ENCODE data around the gene RSRP1.

The RSRP1 gene

GRCh38 chr1:25217598-25218232, 29.5 kb downstream of the RSRP1 start:
- no peak for DNase-seq (ENCODE audit: low read depth)

GRCh38 chr1:25217015-25217414, 30.2 kb downstream of the RSRP1 start:
- DNase-seq (ENCODE audit: low read depth) = no peak

- no peak for DNase-seq (ENCODE audit: low read depth)
Observed at GRCh38 chr1:25216123-25216522, 31.1 kb downstream of the RSRP1 start.

- no peak for DNase-seq (ENCODE audit: low read depth)
Observed at GRCh38 chr1:25212725-25213124, 34.5 kb downstream of the RSRP1 start.

GRCh38 chr1:25210728-25211127, 36.5 kb downstream of the RSRP1 start:
- no peak for DNase-seq (ENCODE audit: low read depth)

- no peak for DNase-seq (ENCODE audit: low read depth)
Observed at GRCh38 chr1:25209516-25209915, 37.7 kb downstream of the RSRP1 start.

- DNase-seq (ENCODE audit: low read depth) = no peak
Observed at GRCh38 chr1:25208561-25209222, 38.6 kb downstream of the RSRP1 start.

- no peak for DNase-seq (ENCODE audit: low read depth)
Observed at GRCh38 chr1:25208092-25208491, 39.2 kb downstream of the RSRP1 start.

GRCh38 chr1:25206201-25206600, 41.1 kb downstream of the RSRP1 start:
- no peak for DNase-seq (ENCODE audit: low read depth)

GRCh38 chr1:25205786-25206185, 41.5 kb downstream of the RSRP1 start:
- DNase-seq (ENCODE audit: low read depth) = no peak

- no peak for DNase-seq (ENCODE audit: low read depth)
Observed at GRCh38 chr1:25204797-25205480, 42.3 kb downstream of the RSRP1 start.

- no peak for DNase-seq (ENCODE audit: low read depth)
Observed at GRCh38 chr1:25201006-25201405, 46.2 kb downstream of the RSRP1 start.

- no peak for DNase-seq (ENCODE audit: low read depth)
Observed at GRCh38 chr1:25199819-25200620, 47.2 kb downstream of the RSRP1 start.

GRCh38 chr1:25198663-25199252, 48.5 kb downstream of the RSRP1 start:
- DNase-seq (ENCODE audit: low read depth) = no peak

- DNase-seq (ENCODE audit: low read depth) = no peak
Observed at GRCh38 chr1:25197982-25198662, 49.1 kb downstream of the RSRP1 start.

GRCh38 chr1:25197235-25197975, 49.8 kb downstream of the RSRP1 start:
- no peak for DNase-seq (ENCODE audit: low read depth)

- no peak for DNase-seq (ENCODE audit: low read depth)
Observed at GRCh38 chr1:25196830-25197229, 50.4 kb downstream of the RSRP1 start.

- no peak for DNase-seq (ENCODE audit: low read depth)
Observed at GRCh38 chr1:25195835-25196234, 51.4 kb downstream of the RSRP1 start.

GRCh38 chr1:25194572-25195020, 52.7 kb downstream of the RSRP1 start:
- no peak for DNase-seq (ENCODE audit: low read depth)

GRCh38 chr1:25194054-25194453, 53.2 kb downstream of the RSRP1 start:
- DNase-seq (ENCODE audit: low read depth) = no peak

GRCh38 chr1:25193229-25193628, 54.0 kb downstream of the RSRP1 start:
- DNase-seq (ENCODE audit: low read depth) = no peak
